HCT116 (cell line): Measurements from ENCODE around the gene FRY. TPM values are rescaled to one million over a fixed set of nuclear protein-coding genes. Genes with fewer than 3 reads are reported as not detected.

ENCODE experiments used
- ATAC-seq: fragments of 200-7000 bp; cut with Tn5 transposase; 2 replicates; pipeline ENCODE4 v1.9.1; 2020; ENCODE audit warnings: mild to moderate bottlenecking, moderate library complexity
- BruUV-seq: library from RNA; stranded (reverse); fragments of 400-500 nt; replicated peaks from 2 replicates; lab custom pipeline; 2021; lab: Mats Ljungman, UMichigan
- CTCF ChIA-PET: fragments of 300-600 bp; sonication (Branson Sonifier 250); formaldehyde crosslinking; loops from one replicate; lab custom pipeline; 2021; ENCODE audit warnings: antibody characterized with exemption; lab: Charles Lee
- POLR2A ChIA-PET: fragments of 300-600, 350-600 bp; sonication (Branson Sonifier 250); formaldehyde crosslinking; loops from one replicate; lab custom pipeline; 2021; ENCODE audit warnings: antibody characterized with exemption; lab: Charles Lee
- RAD21 ChIA-PET, 2 experiments: fragments of 300-600 bp; sonication (Branson Sonifier 250); formaldehyde crosslinking; loops; one replicate each; lab custom pipeline; 2023; ENCODE audit warnings: low total read pairs in 2 of 2; ENCODE audit not compliant: uncharacterized antibody in 2 of 2, unreplicated experiment in 2 of 2, low non-redundant PET in 1 of 2; lab: Charles Lee
- DNase-seq: peaks from one replicate; pipeline ENCODE4 v3.0.0-alpha.2; 2010; ENCODE audit warnings: low read depth, low spot score
- H2AFZ ChIP-seq: fragments of 200-600 bp; shearing (Covaris generic), sonication (generic); 2 replicates; pipeline ENCODE4 v1.6.1; 2017; ENCODE audit warnings: low read depth, mixed run types, mixed read lengths, antibody characterized with exemption, low read length; ENCODE audit not compliant: poor library complexity, severe bottlenecking
- H3K27ac ChIP-seq: 2 replicates; pipeline ENCODE4 v1.5.1; 2012; ENCODE audit warnings: low read depth, low read length
- H3K27me3 ChIP-seq: fragments of 200-600 bp; sonication (generic); 2 replicates; pipeline ENCODE4 v1.6.1; 2016; ENCODE audit warnings: mixed run types, low read length, mixed read lengths; ENCODE audit not compliant: insufficient read depth
- H3K36me3 ChIP-seq, 2 experiments: fragments of 200-500 bp in 1 of 2; fragments of 200-600 bp in 1 of 2; sonication (Bioruptor generic) in 1 of 2; sonication (generic) in 1 of 2; 2 replicates each; pipeline versions ENCODE4 v1.5.1 to v1.6.1; 2014 to 2016; ENCODE audit warnings: low read length in 2 of 2, inconsistent platforms in 1 of 2, mixed read lengths in 1 of 2, mixed run types in 1 of 2; ENCODE audit not compliant: insufficient read depth in 2 of 2, control insufficient read depth in 1 of 2
- H3K4me1 ChIP-seq, 2 experiments: fragments of 200-600 bp in 1 of 2; sonication (generic) in 1 of 2; 2 replicates each; pipeline versions ENCODE4 v1.5.1 to v1.6.1; 2012 to 2017; ENCODE audit warnings: low read length in 2 of 2, inconsistent platforms in 1 of 2, mild to moderate bottlenecking in 1 of 2, mixed read lengths in 1 of 2, mixed run types in 1 of 2, moderate library complexity in 1 of 2; ENCODE audit not compliant: insufficient read depth in 2 of 2, control insufficient read depth in 1 of 2
- H3K4me2 ChIP-seq: fragments of 200-600 bp; sonication (generic); 2 replicates; pipeline ENCODE4 v1.6.1; 2017; ENCODE audit warnings: mixed run types, low read length, mixed read lengths
- H3K4me3 ChIP-seq, 2 experiments: fragments of 200-600 bp in 1 of 2; sonication (generic) in 1 of 2; replicated peaks in 1 of 2; 2 replicates each; pipeline ENCODE4 v1.5.1; 2011 to 2016; ENCODE audit warnings: low read length in 2 of 2, control low read depth in 1 of 2, low read depth in 1 of 2, mild to moderate bottlenecking in 1 of 2, mixed read lengths in 1 of 2, mixed run types in 1 of 2
- H3K79me2 ChIP-seq: fragments of 200-600 bp; sonication (generic); 2 replicates; pipeline ENCODE4 v1.6.1; 2017; ENCODE audit warnings: mild to moderate bottlenecking, mixed run types, low read length, moderate library complexity, mixed read lengths; ENCODE audit not compliant: insufficient read depth
- H3K9ac ChIP-seq: fragments of 200-600 bp; sonication (generic); 2 replicates; pipeline ENCODE4 v1.6.1; 2016; ENCODE audit warnings: low read length, mixed read lengths
- H3K9me2 ChIP-seq: fragments of 200-600 bp; sonication (generic), shearing (Covaris generic); 2 replicates; pipeline ENCODE4 v1.6.1; 2017; ENCODE audit warnings: mixed run types, mild to moderate bottlenecking, moderate library complexity; ENCODE audit not compliant: insufficient read depth
- H3K9me3 ChIP-seq, 2 experiments: fragments of 200-500 bp in 1 of 2; fragments of 200-600 bp in 1 of 2; sonication (Bioruptor generic) in 1 of 2; sonication (generic) in 1 of 2; 2 replicates each; pipeline ENCODE4 v1.6.1; 2014 to 2017; ENCODE audit warnings: low read length in 2 of 2, mixed read lengths in 2 of 2, inconsistent platforms in 1 of 2, low read depth in 1 of 2, mild to moderate bottlenecking in 1 of 2, mixed run types in 1 of 2, moderate library complexity in 1 of 2; ENCODE audit not compliant: control insufficient read depth in 1 of 2, insufficient read depth in 1 of 2
- H4K20me1 ChIP-seq: fragments of 200-600 bp; sonication (generic), shearing (Covaris generic); 2 replicates; pipeline ENCODE4 v1.6.1; 2017; ENCODE audit warnings: mixed run types, mild to moderate bottlenecking, moderate library complexity; ENCODE audit not compliant: insufficient read depth
- CTCF ChIP-seq, 3 experiments: fragments of 200-600 bp in 1 of 3; sonication (generic) in 1 of 3; IDR thresholded peaks in 2 of 3; conservative IDR thresholded peaks in 1 of 3; 2 replicates each; pipeline ENCODE4 v1.5.1; 2012 to 2017; ENCODE audit warnings: low read depth in 2 of 3, low read length in 2 of 3, antibody characterized with exemption in 1 of 3, borderline replicate concordance in 1 of 3, control low read depth in 1 of 3, mild to moderate bottlenecking in 1 of 3, mixed read lengths in 1 of 3, mixed run types in 1 of 3, moderate library complexity in 1 of 3; ENCODE audit not compliant: insufficient read depth in 1 of 3
- EZH2 ChIP-seq: fragments of 200-600 bp; sonication (generic); IDR thresholded peaks from 2 replicates; pipeline ENCODE4 v1.6.1; 2017; ENCODE audit warnings: antibody characterized with exemption, mixed run types
- EZH2phosphoT487 ChIP-seq: fragments of 200-600 bp; IDR thresholded peaks from 2 replicates; pipeline ENCODE4 v1.6.1; 2018; ENCODE audit warnings: antibody characterized with exemption, borderline replicate concordance
- FOSL1 ChIP-seq: IDR thresholded peaks from 2 replicates; pipeline ENCODE4 v1.6.1; 2012; ENCODE audit warnings: low read depth
- POLR2AphosphoS5 ChIP-seq: IDR thresholded peaks from 2 replicates; pipeline ENCODE4 v1.6.1; 2011; ENCODE audit warnings: mild to moderate bottlenecking, low read depth, low read length, moderate library complexity
- REST ChIP-seq: IDR thresholded peaks from 2 replicates; pipeline ENCODE4 v1.6.1; 2012; ENCODE audit warnings: low read depth
- SP1 ChIP-seq: IDR thresholded peaks from 2 replicates; pipeline ENCODE4 v1.6.1; 2012; ENCODE audit warnings: low read depth
- SRF ChIP-seq: IDR thresholded peaks from 2 replicates; pipeline ENCODE4 v1.6.1; 2012; ENCODE audit warnings: low read depth
- YY1 ChIP-seq: IDR thresholded peaks from 2 replicates; pipeline ENCODE4 v1.6.1; 2011; ENCODE audit warnings: low read length, low read depth, moderate library complexity, mild to moderate bottlenecking; ENCODE audit not compliant: insufficient replicate concordance; ENCODE audit errors: extremely low read depth
- ZBTB33 ChIP-seq: IDR thresholded peaks from 2 replicates; pipeline ENCODE4 v1.6.1; 2011; ENCODE audit warnings: mild to moderate bottlenecking, low read length, moderate library complexity; ENCODE audit not compliant: insufficient replicate concordance; ENCODE audit errors: extremely low read depth
- intact Hi-C: fragments of 100-400 bp; cut with micrococcal nuclease; formaldehyde crosslinking; loops from 2 replicates; pipeline ENCODE4 v1.10.0; 2022
- total RNA-seq: library from RNA; stranded (reverse); gene quantifications from one replicate; pipeline ENCODE4 v1.2.1, GENCODE V29; 2021; ENCODE audit not compliant: unreplicated experiment

FRY gene
- total RNA-seq, 1 experiment from 2014 or later, result 1.4 TPM

- Histone ChIP-seq H3K9me3 (no peaks in the 10 kb centered on the region), H3K4me3 (no peak overlapping the region), H3K4me2 (no peak overlapping the region), H2AFZ (no peak overlapping the region), H3K36me3 (no peaks in the 10 kb centered on the region), H3K4me1 (no peaks in the 10 kb centered on the region), H3K79me2 (no peaks in the 10 kb centered on the region), H3K27me3 (no peaks in the 10 kb centered on the region), H3K27ac (no peak overlapping the region), H4K20me1 (no peaks in the 10 kb centered on the region), H3K9me2 (no peaks in the 10 kb centered on the region), H3K9ac (no peak overlapping the region)
- ChIA-PET CTCF (no interaction called here), RAD21 (no interaction called here), POLR2A (no interaction called here)
- no peak for ATAC-seq
- intact Hi-C loops, result no loop called here
- no peak for DNase-seq
- TF ChIP-seq CTCF (IDR thresholded peaks at IDR 0.05 in 2 of 3, conservative IDR thresholded peaks at IDR 0.05 in 1 of 3; ENCODE audit: borderline replicate concordance in 1 of 3, insufficient read depth in 1 of 3, low read depth in 2 of 3, low read length in 2 of 3), result no peak
- TF ChIP-seq SRF, result no peak
- TF ChIP-seq FOSL1, result no peak
- TF ChIP-seq EZH2, result no peak
- no peak for TF ChIP-seq REST
- TF ChIP-seq YY1, result no peak
- no peak for TF ChIP-seq SP1
- no peak for TF ChIP-seq POLR2AphosphoS5
- no peak for TF ChIP-seq EZH2phosphoT487
- no peak for TF ChIP-seq ZBTB33
- no TSS peak for BruUV-seq
Measured at GRCh38 chr13:32153056-32153455, 121.5 kb downstream of the FRY start.
